ENCODE data around the gene COQ8A. TPM values are rescaled to one million over a fixed set of nuclear protein-coding genes. Genes with fewer than 3 reads are reported as not detected.

Gene COQ8A
- 12.8 and 22.3 TPM in 2 replicates for total RNA-seq

DNA sequence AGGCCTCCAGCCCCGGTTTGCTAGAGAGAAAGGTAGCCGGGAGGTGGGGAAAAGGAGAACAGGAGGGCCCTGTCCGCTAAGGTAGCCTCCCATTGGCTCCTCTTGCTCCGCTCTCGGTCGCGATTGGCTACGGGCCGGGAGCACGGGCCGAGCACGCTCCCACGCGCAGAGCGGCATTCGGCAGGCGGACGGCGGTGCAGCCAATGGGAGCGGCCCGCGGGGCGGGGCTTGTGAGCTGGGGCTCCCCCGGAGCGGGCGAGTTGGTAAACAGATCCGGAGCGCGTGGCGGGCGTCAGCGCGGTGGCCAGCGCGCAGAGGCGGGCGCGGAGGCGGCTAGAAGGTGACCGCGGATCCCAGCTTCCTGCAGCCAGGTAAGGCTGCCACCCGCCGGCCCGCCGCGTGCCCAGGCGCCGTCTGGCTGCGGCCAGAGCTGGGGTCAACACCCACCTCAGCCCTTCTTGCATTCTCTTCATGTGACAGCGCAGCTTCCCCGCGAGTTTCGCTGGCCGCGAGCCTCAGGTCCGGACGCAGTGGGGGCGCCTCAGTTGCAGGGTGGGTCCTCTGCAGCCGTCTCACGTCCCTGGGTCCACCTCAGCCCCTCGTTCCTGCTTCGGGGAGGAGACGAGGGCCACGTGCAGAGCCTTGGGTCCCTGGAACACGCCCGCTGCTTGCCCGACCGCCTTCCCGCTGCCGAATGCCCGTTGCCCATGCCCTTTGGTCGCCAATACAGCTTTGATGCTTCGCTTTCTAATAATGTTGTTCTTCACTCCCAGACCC lies at the start of gene COQ8A:
COQ8A (plus strand) TSS at position 266 of the 777 bp plus-strand sequence. CDS start 21,092 bp downstream, outside the sequence.

Other genes with a start within 250 kb of the COQ8A start
- gene ITPKB, start 201.0 kb upstream of the COQ8A start, total RNA-seq: 18.0 and 27.3 TPM in 2 replicates
- gene PSEN2, start 69.7 kb upstream of the COQ8A start, total RNA-seq: 21.2 and 31.4 TPM in 2 replicates